Stimulated activated naive CD4-positive, alpha-beta T cell (primary cell): ENCODE results near the gene MTFR1L.
A peak's percentile ranks its signal among the peaks of the same experiment; 100 is the strongest.

Experiments used
- DNase-seq, 6 experiments: peaks; one replicate each; lab custom pipeline; 2025; lab: John Stamatoyannopoulos, UW

MTFR1L gene

DNA sequence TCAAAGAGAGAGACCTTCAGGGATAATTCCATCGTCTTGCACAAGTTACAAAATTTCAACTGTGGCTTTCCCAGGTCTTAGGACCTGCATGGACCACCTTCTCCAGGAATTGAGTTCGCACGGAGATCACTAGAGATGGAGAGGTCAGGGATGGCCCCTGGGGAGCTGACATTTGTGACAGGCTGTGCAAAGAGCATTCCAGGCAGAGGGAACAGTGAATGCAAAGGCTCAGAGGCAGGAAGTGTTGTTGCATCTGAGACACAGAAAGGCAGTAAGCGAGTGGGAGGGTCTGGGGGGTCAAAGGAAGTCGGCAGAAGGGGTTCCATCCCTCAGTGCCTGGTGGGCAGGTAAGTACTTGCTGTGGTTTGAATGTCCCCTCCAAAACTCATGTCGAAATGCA is 29.3 kb upstream of the MTFR1L start:
- no peak for DNase-seq

DNA sequence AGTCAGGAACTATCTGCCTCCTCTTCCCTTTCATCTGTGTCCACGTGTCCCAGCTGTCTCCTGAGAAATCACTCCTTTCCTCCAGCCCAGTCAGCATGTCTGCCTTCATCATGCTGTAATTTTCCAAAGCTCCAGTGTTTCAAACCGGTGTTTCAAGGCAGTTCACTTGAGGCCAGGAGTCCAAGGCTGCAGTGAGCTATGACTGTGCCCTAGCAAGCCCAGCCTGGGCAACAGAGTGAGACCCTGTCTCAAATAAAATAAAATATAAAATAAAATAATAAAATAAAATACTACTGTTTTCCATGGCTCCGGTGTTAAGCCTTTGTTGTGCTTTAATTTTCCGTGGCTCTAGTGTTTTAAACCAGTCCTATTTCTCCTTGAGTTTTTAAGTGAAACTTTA is 27.6 kb upstream of the MTFR1L start:
- DNase-seq = no peak

DNA sequence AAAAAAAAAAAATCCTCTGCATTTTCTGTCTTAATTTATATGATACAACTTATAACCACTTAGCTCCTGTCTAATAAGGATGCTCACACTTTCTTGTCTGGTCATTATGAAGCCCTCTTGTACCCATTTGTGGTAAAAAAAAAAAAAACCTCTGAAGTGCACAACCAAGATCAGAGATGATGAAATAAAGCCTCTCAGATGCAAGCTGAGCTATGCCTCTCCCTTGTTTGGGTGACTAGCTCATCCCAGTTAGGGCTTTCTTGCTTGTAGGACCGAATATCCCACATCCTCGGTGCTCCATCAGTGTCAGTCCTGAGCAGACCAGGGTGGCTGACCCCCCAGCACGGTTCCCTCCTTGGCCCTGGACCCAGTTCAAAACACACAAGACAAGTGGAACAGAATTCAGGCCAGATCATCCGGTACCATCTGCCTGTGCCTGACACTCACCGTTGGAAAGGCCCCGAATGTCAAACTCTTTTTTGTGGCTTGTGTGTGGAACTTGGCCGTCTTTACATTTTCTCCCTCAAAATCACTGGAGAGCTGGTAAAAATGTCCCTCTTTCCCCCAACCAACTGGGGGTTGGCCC is 26.1 kb upstream of the MTFR1L start:
- no peak for DNase-seq

- peak in 1 of 6 experiments; percentile 9 for DNase-seq
Observed at GRCh38 chr1:25794325-25794724, 25.4 kb upstream of the MTFR1L start.

- no peak for DNase-seq
Observed at GRCh38 chr1:25795211-25795610, 24.5 kb upstream of the MTFR1L start.

DNA sequence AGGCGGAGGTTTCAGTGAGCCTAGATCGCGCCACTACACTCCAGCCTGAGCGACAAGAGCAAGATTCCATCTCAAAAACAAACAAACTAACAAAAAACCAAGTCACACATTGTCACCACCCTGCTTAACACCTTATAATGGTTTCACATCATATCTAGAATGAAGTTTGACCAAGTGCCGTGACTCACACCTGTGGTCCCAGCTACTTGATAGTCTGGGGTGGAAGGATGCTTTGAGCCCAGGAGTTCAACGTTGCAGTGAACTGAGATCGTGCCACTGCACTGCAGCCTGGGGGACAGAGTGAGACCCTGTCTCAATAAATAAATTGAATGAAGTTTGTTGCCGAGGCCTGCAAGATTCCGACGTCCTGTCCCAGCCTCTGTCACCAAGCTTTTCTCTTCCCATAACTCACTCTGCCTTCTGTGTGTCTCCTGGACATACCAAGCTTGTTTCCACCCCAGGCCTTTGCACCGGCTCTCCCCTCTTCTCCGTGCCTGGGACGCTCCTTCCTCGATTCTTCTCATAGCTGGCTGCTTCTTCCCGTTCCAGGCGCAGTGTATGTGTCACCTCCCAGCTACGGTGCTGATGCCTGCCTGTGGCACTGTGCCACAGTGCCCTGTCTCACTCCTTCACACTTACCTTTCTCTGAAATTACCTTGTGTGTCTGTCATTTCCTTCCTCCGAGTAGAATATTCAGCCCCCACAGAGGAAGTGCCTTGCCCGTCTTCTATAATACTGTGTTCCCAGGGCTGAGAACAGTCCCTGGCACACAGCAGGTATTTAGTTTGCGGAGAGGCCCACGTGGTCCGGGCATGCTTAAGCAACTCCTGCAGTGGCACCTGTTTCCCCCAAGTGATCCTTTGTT is 23.6 kb upstream of the MTFR1L start:
- DNase-seq = peak in 4 of 6 experiments; percentile 66 to 79 (median 68)

GRCh38 chr1:25796811-25797458 is 22.8 kb upstream of the MTFR1L start:
- DNase-seq = peak; percentile 75 to 90 (median 82)

- peak in 2 of 6 experiments; percentile 14 to 15 for DNase-seq
Observed at GRCh38 chr1:25797939-25798338, 21.8 kb upstream of the MTFR1L start.

GRCh38 chr1:25798666-25799351 is 20.9 kb upstream of the MTFR1L start:
- DNase-seq = peak in 1 of 6 experiments; percentile 37

- peak in 2 of 6 experiments; percentile 36 to 44 for DNase-seq
Observed at GRCh38 chr1:25799352-25799934, 20.3 kb upstream of the MTFR1L start.

DNA sequence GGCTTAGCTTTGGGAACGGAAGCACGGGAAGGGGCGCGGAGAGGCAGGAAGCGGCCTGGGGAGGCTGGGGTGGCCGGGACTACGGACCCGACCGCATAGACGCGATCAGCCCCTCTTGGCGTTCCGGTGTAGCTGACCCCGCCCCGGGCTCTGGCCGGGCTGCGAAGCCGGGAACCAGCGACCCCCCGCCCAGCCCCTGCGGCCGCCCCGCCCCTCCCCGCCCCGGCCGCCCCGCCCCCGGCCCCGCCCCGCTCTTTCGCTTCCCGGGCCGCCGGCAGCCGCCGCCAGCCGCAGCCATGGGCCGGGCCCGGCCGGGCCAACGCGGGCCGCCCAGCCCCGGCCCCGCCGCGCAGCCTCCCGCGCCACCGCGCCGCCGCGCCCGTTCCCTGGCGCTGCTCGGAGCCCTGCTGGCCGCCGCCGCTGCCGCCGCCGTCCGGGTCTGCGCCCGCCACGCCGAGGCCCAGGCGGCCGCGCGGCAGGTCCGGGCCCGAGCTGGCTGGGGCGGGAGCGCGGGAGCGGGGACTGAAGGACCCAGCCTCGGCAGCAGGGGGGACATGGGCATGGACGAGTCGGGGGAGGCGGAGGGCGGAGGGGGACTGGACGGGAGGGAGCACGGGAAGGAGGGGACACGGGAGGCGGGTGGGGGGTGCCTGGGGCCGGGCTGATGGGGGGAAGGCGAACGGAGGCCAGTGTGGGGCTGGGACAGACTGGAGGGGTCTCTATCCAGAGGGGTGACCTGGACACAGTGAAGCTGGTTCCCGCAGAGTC is 19.6 kb upstream of the MTFR1L start, which contains the start of gene SELENON:
SELENON (plus strand) TSS at position 259 of the 768 bp plus-strand sequence; CDS start at position 297, 38 bp downstream.
- DNase-seq = peak in 4 of 6 experiments; percentile 17 to 47 (median 31)

DNA sequence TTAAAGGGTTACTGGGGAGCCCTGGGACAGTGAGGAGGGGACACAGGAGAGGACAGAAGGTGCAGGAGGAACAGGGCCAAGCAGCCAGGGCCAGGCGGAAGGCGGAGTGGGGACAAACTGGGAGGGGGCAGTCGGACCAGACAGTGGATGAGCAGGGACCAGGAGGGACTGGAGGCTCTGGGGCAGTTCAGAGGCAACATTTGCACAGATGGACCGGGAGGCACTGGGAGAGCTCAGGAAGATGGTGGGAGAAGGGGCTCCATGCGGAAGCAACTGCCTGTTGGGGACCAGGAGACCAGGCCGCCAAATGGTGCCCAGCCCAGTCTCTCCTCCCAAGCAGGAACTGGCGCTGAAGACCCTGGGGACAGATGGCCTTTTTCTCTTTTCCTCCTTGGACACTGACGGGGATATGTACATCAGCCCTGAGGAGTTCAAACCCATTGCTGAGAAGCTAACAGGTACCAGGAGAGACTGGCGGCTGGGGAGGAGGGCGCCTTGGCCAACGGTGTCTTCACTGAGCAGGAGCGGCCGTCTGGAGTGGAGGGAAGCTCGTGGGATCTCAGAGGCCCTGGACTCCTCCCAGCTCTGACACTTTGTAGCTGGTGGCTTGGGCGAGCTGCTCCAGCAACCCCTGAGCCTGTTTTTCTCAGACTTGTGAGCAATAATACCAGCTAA is 18.9 kb upstream of the MTFR1L start:
- no peak for DNase-seq

DNA sequence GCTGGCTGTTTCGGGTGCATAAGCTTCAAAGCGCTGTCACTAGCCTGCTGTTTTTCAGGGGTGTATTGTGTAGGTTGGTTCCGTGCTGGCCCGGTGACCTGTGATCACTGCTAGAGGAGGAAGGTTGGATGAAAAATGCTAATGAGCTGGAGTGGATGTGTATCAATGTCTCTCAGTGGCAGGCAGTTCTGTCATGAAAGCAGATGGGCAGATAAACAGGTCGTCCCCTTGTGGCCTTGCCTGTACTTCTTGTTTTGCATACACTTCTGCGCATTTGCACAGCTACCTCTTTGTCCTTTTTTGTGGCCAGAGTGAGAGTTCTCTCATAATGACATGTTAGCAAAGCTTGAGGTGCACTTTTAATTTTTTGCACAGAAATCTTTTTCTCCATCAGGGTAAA is 16.8 kb upstream of the MTFR1L start:
- peak in 1 of 6 experiments; percentile 35 for DNase-seq

DNA sequence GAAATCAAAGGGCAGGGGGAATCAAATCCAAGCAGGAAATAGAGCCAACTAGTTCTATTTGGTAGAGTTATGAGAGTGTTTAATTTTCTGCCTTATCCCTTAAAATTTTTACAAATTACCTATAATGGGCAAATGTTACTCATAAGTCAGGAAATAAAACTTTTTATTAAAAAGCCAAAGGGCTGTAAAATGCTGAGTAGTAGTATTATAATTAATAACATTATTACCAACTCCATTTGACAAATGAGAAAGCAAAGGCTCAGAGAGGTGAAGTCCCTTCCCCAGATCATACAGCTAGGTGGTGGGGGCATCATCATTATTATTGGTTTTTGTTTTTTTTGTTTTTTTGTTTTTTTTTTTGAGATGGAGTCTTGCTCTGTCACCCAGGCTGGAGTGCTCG is 16.4 kb upstream of the MTFR1L start:
- no peak for DNase-seq

GRCh38 chr1:25804244-25804963 is 15.3 kb upstream of the MTFR1L start:
- no peak for DNase-seq

DNA sequence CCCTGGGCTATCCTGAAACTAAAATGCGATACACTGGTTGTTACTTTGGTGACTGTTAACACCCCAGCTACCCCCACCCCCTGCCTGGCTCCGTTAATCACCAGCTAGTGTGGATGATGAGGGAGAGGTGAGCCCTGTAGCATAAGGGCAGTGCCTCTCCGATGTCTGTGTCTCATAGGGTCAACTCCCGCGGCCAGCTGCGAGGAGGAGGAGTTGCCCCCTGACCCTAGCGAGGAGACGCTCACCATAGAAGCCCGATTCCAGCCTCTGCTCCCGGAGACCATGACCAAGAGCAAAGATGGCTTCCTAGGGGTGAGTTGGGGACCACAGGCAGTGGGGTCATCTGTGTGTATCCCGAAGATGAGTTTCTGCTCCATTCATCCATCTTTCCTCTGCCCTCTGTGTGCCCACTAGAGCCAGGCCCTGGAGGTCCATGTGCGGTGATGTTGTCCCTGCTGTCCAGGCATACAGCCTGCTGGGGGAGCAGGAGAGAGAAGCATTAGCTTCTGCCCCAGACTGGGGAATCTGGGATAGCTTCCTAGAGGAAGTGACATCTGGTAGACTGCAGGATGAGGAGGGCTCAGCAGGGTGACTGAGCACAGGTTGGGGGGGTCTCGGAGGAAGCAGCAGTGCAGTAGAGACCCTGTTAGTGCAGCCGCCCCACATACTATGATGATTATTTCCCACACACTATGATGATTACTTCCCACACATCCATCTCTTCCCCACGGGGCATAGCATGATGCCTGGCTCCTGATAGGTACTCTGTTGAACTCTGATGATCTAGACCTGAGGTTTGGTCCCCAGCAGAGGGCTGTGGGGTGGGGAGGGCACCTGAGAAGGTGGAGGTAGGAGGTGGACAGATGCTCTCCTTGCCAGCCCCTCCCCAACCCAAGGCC is 14.5 kb upstream of the MTFR1L start:
- no peak for DNase-seq

- DNase-seq = no peak
Observed at GRCh38 chr1:25805863-25806225, 13.9 kb upstream of the MTFR1L start.

- no peak for DNase-seq
Observed at GRCh38 chr1:25806418-25806817, 13.3 kb upstream of the MTFR1L start.
